HG03342 (cell line): ENCODE data around the gene NR2F1-AS1.
"Not testable (repeated sequence)": the region's sequence is repeated elsewhere in the genome, so short reads cannot be mapped to it uniquely, and the experiment has no call there.

Source experiments
- ATAC-seq: cut with Tn5 transposase; IDR thresholded peaks from one replicate; pipeline ENCODE4 v1.9.1; 2021; ENCODE audit warnings: mild to moderate bottlenecking, moderate library complexity; ENCODE audit not compliant: unreplicated experiment

NR2F1-AS1 gene

DNA sequence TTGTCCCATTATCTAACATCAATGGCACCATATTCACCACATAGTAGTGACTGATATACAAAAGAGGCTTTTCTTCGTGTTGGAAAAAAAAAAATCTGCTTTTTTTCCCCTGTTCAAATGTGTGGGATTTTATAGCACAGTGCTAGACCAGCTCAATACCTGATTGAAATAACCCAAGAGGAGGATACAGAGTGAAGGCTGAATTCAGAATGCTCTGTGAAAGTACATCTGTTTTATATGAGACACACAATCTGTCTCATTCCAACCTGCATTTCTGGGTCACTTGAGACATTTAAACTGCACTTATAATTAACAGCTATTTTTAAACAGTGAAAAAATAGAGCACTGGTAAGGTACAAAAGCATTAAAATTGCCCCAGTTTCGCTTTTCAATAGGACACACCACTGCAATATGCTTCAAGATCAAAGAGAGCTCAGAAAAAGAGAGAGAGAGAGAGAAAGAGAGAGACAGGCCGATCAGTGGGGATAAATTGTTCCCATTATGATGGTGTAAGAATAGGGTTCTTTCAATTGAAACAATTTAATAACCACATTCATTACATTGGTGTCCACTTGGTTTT, 179.3 kb downstream of the NR2F1-AS1 start:
- no peak for ATAC-seq

DNA sequence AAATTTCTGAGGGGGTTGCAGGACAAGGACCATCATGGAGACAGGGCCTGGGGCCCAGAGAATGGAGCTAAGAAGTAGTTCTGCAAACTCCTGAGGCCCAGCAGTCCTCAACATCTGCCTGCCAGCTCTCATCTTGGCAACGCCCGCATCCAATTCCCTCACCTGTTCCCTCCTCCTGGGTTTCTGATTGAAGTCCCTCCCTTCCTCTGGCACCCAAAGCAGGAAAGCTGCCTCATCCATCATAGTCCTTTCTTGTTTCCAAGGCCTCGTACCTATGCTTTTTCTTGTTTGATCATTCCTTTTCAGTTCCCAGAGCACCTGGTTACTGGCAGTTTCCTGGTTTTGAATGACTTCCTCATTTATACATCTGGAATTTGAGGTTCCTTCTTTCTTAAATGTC, 181.3 kb downstream of the NR2F1-AS1 start:
- no peak for ATAC-seq

DNA sequence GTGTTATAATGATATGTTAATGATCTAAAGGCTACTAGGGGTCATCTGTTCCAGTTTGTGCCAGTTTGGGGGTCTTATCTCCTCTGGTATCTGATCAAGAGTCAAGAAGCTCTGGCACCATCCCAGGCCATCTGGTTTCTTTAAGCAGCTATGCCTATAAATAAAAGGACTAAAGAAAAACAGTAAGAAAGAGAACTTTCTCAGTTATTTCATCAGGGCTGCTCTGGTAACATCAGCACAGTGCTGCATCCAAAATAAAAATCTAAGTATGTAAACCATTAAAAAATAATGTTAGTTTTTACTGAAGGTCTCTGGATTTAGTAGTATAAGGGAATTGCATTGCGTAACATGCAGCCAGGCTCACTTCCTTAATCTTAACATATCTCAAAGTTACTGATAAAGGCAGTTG, 185.0 kb downstream of the NR2F1-AS1 start:
- no peak for ATAC-seq

DNA sequence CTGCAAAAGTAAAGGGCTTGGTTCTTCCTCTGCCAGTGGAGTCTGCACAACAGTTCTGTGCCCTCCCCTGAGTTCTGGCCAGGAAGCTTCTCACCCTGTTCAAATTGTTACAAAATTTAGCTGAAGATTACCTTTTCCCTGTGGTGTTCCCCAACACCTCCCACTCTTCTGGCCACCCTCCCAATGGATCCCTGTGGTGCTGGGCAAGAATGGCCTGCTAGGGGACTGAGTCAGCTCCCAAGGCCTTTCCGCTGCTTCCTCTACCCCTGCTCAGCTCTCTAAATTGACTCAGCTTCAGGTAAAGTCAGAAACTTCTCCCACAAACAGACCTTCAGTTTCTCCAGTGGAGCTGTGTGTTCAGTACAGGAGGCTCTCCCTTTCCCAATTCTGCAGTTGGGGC, 186.0 kb downstream of the NR2F1-AS1 start:
- ATAC-seq = no peak

DNA sequence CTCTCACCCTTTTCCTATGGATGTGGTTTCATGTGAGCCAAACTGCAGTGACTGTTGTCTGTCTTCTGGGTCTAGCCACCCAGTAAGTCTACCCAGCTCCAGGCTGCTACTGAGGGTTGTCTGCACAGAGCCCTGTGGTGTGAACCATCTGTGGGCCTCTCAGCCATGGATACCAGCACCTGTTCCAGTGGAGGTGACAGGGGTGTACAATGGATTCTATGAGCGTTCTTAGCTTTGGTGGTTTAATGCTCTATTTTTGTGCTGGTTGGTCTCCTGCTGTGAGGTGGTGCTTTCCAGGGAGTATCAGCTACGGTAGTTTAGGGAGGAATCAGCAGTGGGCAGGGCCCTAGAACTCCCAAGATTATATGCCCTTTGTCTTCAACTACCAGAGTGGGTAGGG, 186.7 kb downstream of the NR2F1-AS1 start:
- ATAC-seq = no peak

DNA sequence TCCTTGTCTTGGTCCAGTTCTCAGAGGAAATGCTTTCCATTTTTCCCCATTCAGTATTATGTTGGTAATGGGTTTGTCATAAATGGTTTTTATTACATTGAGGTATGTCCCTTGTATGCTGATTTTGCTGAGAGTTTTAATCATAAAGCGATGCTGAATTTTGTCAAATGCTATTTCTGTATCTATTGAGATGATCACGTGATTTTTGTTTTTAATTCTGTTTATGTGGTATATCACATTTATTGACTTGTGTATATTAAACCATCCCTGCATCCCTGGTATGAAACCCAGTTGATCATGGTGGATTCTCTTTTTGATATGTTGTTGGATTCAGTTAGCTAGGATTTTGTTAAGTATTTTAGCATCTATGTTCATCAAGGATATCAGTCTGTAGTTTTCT, 189.8 kb downstream of the NR2F1-AS1 start:
- not testable (repeated sequence) for ATAC-seq

DNA sequence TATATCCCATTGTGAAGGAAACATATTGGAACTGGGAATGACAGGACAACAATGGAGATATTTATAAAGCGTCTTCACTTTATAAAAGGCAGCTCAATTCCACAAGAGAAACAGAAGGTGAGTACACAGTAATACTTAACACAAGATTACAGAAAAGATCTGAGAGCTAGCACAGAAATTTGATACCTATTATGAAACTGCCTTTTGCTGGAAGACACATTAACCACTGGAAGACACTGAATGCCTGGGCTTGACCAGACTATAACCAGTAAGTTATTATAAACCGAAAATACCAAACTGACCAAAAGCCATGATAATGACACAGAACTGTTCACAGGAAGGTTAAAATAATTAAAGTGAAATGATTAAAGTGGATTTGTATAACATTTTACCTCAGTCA, 195.4 kb downstream of the NR2F1-AS1 start:
- ATAC-seq = no peak

DNA sequence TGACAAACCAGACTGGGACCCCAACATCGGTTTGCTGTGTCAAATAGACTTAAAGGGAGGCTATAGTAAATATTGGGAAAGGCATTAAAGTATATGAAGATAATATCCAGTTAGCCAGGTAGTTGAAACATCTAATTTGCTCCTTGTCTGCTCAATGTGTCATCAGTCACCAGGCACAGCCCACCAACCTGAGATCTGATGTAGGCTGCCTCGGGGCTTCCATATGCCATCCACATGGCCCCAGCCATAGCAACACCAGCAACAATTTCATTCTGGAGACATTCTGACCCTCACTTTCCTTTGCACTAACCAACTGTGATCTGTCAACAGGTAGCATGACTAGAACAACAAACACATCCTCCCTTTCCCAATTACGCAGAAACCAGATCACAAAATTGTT, 196.0 kb downstream of the NR2F1-AS1 start:
- no peak for ATAC-seq

DNA sequence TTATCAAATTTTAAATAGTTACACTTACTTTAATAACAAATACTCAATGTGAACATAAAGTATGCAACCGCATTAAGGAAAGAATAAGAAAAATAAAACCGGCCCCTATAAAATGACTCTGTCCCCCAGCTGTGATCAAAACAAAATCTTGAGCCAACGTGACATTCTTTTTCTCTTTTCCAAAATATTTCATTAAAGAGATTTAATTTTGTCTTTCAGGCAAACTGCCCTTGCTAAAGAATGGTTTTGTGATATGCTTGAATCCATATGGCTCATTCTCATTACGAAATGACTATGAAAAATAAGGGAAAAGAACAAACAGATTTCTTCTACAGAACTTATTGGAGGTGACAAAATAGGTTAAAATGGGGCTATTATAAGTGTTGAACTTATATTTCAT, 197.0 kb downstream of the NR2F1-AS1 start:
- ATAC-seq = no peak

DNA sequence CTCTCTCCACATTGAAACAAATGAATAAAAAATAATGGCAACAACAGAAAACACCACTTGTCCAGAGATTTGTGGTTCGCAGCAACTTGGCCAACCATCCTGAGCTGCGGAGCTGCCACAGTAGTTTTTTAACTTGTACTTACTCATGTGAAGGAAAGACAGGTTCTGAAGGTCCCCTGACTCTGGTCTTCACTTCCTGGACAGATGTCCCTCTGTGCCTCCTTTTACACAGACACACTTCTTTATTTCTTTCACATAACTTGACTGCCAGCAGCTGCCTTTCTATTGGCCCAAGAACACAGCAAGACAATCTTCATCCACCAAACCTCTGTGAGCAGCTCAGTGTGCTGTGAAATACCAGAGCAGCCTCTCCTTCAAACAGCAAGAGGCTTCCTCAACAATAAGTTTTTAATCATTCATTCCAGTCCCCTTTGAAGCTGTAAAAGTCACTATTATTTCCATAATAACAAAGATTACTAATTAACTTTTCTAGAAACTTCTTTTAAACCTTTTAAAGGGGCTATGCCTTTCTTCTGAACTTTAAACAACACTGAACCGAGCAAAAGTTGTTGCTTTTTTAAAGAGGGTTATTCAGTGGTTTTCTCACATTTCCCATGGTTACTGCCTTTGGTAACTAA, 198.7 kb downstream of the NR2F1-AS1 start:
- ATAC-seq = no peak

DNA sequence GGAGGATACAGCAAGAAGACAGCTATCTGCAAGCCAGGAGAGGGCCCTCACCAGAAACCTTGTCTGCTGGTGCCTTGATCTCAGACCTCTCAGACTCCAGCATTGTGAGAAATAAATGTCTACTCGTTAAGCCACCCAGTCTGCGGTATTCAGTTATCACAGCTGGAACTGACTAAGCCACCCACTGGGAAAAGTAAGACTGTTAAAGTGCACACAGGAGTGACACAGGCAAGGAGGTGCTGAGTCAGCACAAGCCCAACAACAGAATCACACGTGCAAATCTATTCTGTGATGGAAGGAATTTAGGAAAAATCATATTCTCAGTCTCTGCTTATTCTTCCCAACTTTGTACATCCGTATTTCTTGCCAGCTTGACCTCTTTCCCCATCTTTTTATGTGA, 200.0 kb downstream of the NR2F1-AS1 start:
- no peak for ATAC-seq

DNA sequence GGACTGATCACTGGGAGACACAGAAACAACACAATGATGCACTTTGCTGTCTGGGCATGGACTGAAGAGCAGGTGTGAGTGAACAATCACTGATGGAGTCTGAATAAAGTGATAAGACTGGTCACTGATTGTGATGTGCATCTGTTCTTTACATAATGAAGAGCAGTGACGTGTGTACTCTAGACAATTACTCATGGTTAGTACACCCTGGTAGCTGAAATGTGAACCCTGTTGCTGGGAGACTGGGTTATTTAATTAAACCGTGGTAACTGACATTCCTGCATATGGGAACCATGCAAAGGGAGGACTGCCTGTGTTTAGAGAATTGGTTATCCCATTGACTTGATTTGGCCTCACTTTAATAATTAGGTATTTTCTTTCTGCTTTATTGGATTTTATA, 202.9 kb downstream of the NR2F1-AS1 start:
- no peak for ATAC-seq

DNA sequence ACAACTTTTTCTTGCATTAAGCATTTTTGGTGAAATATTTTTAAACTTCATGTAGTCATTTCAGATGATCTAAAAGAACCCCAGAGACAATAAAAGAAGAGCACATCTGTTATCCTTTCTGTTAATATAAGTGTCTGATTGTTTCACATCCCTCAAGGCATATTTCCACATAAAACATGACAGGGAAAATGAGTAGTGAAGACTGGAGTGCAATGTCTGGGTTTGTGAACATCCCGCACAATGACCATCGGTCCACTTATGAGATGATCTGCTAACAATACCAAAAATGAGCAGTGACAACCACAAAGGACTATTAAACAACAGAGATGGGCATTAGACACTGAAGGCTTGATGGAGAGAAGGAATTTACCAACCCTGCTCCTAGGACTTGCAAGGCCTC, 209.1 kb downstream of the NR2F1-AS1 start:
- ATAC-seq = no peak

DNA sequence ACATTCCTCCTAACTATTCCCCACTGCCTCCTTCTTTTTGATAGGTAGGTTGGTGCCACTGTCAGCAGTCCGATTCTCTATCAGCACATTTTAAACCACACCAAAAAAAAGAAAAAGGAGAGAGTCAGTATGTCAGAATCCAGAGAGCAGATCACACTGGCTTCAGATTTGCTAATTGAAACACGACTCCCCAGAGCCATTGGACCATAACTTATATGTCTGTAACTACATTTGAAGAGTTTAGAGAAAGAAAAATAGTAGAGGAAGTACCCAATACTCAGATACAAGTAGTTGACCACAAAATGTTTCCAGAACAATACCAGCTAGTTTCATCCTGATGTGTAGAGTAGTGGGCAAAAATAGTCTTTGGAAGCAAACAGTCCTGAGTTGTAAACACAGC, 216.6 kb downstream of the NR2F1-AS1 start:
- no peak for ATAC-seq

DNA sequence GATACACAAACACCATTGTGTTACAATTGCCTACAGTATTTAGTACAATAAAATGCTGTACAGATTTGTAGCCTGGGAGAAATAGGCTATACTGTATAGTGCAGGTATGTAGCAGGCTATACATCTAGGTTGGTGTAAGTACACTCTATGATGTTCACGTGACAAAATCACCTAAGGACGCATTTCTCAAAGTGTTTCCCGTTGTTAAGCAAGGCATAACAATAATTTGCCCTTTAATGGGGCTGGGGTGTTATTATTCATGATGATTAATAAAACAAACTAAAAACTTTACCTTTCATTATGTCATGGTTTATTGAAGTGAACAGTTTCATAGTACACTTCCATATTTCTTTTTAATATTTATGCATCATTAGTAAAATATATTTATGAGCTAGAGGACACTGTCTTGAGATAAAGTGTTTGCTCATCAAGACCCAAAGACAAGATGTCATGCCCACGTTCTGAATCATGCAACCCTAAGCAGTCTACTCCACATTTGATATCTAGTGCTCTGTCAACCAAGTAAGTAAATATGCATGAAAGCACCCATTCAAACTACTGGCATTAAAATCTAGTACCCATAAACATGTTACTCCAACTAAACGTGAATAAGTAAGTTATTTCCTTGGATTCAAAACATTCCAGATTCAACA, 220.5 kb downstream of the NR2F1-AS1 start:
- no peak for ATAC-seq

DNA sequence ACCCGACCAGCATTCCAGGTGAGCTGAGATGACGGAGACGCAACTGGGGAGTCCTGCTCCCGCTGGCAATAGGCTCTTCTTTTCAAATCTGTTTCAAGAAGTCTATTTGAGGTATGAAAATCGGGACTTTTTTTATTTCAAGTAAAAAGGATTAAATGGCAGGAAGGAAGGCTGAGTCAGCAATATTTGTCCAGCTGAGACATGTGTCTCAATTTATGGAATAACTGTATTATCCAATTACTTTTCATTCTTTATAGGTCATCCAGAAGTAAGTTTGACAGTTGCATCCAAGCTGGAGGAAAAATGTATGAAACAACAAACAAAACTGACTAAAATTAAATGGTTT, 221.1 kb downstream of the NR2F1-AS1 start:
- ATAC-seq = no peak
